NK-92 (cell line): Measurements from ENCODE around the gene GOLGA6L9.
"Not testable (repeated sequence)": the region's sequence is repeated elsewhere in the genome, so short reads cannot be mapped to it uniquely, and the experiment has no call there.

Experiments used
- DNase-seq: peaks from one replicate; lab custom pipeline; 2025; ENCODE audit not compliant: unreplicated experiment; lab: John Stamatoyannopoulos, UW

GOLGA6L9 gene

DNA sequence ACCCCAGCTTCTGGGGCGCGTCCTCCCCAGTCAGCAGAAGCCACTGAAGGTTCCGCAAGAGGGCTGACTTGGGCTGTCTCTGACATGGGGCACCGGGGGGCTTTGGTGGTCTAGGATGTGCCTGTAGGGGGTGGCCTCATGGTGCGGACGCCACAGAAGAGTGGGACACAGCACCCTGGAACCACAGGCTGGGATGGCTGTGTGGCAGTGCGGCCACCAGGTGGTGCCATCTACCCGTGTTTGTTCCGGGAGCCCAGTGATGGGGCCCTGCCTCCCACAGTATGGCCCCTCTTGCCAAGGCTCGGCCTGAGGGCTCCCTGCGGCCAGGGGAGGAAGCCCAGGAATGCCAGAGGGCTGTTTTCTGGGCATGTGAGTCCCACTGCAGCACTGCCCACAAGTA, 38.6 kb downstream of the GOLGA6L9 start:
- not testable (repeated sequence) for DNase-seq

DNA sequence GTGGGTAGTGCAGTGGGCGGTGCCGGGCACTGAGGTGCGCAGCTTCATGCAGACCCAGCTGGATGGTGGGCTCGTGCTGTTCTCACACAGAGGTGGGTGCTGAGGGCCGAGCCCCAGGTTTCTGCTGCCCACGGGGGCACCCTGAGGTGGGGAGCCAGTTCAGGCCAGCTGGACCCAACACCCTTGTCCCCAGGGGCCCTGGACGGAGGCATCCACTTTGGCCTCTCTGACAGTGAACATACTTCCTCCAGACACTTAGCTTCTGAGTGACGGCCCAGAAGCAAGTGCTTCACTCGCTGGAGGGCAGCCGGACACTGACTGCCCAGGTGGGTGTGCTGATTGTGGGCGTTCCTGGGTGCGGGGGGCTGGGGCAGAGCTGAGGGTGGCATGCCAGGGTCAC, 39.8 kb downstream of the GOLGA6L9 start:
- DNase-seq, result not testable (repeated sequence)

DNA sequence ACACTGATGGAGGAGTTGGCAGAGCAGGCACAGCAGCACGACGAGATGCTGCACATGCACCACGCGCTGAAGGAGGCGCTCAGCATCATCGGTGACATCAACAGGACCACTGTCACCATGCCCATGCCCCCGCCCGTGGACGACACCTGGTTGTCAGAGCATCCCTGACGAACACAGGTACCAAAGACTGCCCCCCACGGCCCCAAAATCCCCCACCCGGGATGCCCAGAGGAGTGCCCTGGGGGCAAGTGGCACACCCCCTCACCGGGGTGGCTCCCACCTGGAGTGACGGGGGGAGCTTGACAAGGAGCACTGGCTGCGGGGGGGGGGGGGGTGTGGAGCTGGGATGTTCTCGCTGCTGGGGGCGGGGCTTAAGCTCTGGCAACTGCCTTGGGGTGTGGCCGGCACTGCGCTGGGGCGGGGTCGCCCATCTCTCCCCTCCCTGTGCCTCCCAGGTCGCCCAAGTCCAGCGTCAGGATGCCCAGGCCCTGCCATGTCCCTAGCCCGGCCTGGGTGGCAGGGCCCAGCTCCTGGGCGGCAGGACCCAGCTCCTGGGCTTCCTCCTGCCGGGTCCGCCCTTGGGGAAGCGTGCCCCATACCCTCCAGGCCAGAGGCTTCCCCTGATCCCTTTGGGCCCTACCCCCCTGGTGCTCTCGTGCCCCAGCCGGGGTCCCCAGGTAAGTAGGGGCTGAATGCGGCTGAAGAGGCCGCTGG, 42.8 kb downstream of the GOLGA6L9 start:
- not testable (repeated sequence) for DNase-seq

DNA sequence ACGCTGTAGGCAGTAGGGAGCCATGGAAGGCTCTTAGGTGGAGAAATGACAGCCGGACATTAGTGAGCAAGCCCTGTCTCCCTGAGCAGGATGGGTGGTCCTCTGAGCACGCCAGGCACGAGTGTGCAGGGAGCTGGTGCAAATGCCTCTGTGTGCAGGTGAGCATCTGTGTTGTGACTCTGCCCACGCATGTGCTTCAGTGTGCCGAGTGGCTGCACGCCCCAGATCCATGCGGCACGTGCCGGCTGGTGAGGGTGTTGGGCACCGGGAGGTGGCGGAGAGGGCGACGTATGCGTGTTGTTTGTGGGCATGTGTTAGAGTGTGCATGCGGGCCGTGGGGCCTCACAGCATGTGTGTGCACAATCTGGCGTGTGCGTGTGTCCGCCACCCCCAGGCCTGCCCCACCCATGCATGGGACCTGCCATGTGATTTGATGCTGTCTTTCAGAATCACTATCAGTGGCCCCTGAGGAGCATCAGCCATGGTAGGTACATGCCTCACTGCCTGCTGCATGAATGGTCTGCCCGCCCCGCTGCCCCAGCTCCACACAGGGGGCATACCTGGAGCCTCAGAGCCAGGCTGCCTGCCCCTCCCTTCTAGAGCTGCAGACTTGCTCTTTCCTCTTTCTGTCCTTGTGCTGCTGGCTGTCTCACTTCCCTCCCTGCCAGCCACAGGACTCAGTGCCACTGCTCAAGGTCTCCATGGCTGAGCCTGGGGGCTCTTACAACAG, 45.1 kb downstream of the GOLGA6L9 start:
- DNase-seq, result not testable (repeated sequence)

DNA sequence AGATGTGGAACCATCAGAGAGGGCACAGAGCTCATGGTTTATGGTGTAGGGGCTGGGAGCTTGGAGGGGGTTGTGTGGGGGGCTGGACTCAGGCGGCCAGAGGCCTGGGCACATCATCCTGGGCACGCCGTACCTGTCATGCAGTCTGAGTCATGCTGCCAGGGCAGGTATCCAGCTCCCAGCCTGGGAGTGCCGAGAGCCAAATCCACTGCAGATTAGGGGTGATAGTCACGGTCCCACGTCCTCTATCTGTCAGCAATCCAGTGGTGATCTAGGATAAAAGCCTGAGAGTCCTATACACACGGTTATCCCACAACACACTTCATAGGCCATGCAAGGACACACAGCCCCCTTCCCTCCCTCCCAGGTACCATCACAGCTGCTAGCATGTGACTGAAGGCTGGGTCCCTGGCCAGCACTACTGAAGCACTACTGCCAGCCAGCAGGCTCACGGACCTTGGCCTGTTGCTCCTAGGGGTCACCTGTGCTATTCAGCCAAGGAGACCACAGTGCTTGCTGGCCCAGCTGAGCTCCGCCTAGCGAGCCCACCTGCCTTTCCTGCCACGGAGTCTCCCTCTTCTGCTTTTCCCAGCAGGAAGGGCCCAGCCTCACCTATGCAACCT, 45.8 kb downstream of the GOLGA6L9 start:
- DNase-seq, result not testable (repeated sequence)

DNA sequence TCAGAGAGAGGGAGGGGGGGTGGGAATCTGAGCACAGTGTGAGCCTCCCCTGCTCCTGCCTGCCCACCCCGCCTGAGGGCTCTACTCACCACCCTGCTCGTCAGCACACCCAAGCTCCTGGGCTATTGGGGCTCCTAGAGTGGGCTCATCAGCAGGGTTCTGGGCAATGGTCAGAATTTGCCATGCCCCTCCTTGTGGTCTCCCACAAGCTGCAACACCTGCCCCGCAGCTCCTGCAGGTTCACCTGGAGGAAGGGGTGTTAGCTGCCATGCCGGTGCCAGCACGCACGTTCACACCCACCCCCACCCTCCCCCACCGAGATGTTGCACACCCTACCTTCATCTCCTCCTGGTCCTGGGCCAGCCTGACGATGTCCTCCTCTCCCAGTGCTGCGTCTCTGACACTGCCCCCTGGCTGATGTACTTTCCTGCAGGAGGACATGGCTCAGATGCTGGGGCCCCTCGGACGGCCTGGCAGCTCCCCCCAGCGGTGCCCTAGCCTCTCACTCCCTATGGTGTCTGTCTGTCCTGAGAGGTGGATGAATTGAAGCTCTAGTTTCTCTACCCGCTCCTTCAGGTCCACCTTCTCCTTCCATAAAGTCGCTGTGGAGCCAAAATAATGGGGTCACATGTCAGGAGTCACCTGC, 47.2 kb downstream of the GOLGA6L9 start:
- not testable (repeated sequence) for DNase-seq

DNA sequence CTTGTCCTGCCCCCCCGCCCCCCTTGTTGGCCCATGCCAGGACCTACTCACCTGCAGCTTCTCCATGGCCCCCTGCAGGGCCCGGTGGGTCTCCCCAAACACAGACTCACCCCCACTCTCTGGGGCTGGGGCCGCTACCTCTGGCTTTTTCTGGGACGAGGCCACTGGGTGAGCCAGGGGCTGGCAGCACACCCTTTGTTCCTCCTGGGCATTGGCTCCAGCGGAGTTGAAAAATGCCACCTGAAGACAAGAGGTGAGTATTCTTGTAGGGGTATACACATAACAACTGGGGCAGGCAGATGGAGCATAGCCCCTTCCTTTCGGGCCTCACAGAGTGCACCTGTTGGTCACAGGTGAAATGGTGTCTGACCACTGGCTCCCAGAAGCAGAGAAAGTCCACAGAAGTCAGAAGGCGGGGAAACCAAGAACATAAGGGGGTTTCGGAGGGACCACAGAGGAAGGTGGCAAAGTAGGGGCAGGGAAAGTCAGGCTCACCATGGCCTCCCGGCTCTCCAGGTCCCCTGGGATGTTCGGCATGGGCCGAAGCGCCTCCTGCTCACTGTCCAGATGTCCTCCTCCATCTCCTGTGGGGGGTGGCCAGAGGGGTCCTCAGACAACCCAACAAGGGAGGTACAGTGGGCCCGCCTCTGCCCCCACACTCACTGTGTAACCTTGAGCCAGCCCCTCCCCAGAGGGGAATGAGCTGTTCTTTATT, 47.9 kb downstream of the GOLGA6L9 start:
- DNase-seq, result not testable (repeated sequence)
